Measurements from ENCODE around the gene SLC49A3.

- no peak for TF ChIP-seq POLR2A (IDR thresholded peaks at IDR 0.05; ENCODE audit: borderline replicate concordance, extremely low read depth, insufficient read depth, insufficient read length)
- no peak for TF ChIP-seq CTCF (IDR thresholded peaks at IDR 0.05 in 2 of 3, conservative IDR thresholded peaks at IDR 0.05 in 1 of 3; ENCODE audit: borderline replicate concordance in 1 of 3, insufficient read depth in 1 of 3, low read depth in 2 of 3, low read length in 2 of 3)
- TF ChIP-seq EZH2 (IDR thresholded peaks at IDR 0.05) = no peak
- no peak for TF ChIP-seq EZH2phosphoT487 (IDR thresholded peaks at IDR 0.05; ENCODE audit: borderline replicate concordance)
- TF ChIP-seq MAX (IDR thresholded peaks at IDR 0.05) = no peak
- TF ChIP-seq FOSL1 (IDR thresholded peaks at IDR 0.05; ENCODE audit: low read depth) = no peak
- no peak for TF ChIP-seq ZBTB33 (IDR thresholded peaks at IDR 0.05; ENCODE audit: extremely low read depth, insufficient replicate concordance, low read length)
- no peak for TF ChIP-seq CEBPB (IDR thresholded peaks at IDR 0.05; ENCODE audit: low read depth)
- no peak for TF ChIP-seq YY1 (IDR thresholded peaks at IDR 0.05; ENCODE audit: extremely low read depth, insufficient replicate concordance, low read depth, low read length)
- TF ChIP-seq REST (IDR thresholded peaks at IDR 0.05; ENCODE audit: low read depth) = no peak
Measured at GRCh38 chr4:653831-654502, 35.0 kb downstream of the SLC49A3 start.

All from HCT116 (cell line).